GM23248 (cell line): ENCODE results near the gene CCDC86.

Source experiments
- EZH2 ChIP-seq: fragments of 200-600 bp; sonication (generic); IDR thresholded peaks from 2 replicates; pipeline ENCODE4 v1.6.1; 2018; ENCODE audit warnings: antibody characterized with exemption, mild to moderate bottlenecking; ENCODE audit not compliant: insufficient read depth, poor library complexity, severe bottlenecking
- EZH2phosphoT487 ChIP-seq: fragments of 200-600 bp; sonication (generic); IDR thresholded peaks from 2 replicates; pipeline ENCODE4 v1.6.1; 2018; ENCODE audit warnings: antibody characterized with exemption, moderate library complexity, mild to moderate bottlenecking, low read depth; ENCODE audit not compliant: insufficient read depth

DNA sequence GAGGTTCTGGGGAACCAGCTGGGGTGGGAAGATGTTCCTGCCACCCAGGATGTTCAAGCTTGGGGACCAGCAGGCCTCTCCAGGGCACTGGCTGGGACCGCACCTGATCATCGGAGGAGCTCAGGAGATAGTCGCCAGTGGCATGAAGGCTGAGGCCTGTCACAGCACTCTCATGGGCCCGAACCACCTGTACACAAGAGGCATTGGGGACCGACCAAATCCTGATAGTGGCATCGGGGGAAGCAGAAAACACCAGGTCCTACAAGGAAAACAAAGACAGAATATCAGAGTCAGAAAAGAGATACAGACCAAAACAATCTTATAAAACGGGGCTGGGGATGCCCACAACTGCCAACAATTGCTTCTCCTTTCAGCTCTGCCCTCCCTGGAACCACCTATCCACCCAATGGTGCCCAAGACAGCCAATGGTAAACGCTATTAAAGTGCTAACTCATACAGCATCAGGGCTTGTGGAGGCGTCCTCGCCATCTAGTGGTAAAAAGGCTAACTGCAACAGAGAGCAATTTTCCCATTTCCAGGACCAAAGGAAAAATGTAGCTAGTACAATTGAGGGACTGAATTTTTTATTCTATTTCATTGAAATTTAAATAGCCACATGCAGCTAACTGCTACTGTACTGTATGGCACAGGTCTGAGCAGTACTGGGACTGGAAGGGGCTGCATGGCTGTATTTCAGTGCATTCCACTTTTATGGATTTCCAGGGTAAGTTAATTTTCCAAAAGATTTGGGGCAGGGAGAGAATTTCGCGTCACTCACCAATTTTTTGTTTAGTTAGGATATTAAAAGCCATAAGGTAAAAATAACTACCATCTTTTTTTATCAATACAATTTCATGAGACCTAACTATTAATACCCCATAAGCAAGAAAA lies 57.4 kb downstream of the CCDC86 start:
- TF ChIP-seq EZH2 (no peak), EZH2phosphoT487 (no peak)
